ENCODE results near the gene IL4R. TPM values are rescaled to one million over a fixed set of nuclear protein-coding genes. Genes with fewer than 3 reads are reported as not detected.

The IL4R gene
- total and polyA plus RNA-seq, 2 of the 13 experiments (the other 11 are each of a cell fraction or from before 2014, with no cell fraction given): 15.9 to 49.6 TPM

DNA sequence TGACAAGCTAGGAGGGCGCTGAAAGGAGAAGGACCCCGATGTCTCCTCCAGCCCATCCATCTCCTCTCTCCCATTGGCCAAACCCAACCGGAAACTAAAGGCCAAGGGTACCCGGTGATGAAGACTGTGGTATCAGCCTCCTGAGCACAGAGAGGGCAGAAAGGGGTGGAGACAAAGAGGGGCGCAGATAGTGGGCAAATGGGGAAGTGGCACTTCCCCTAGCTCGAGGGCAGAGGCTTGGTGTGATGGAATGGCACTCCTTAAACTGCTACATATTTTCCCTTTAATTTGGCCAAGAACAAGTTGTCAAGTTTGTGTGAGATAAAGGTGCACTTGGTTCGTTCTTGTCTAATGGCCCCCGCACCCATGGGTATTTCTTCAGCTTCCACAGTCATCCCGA is 27.8 kb downstream of the IL4R start:
- CTCF ChIA-PET (ENCODE audit: low intra/inter-chr PET ratio, low total read pairs): no interaction called here

More for the DNA sequence above, 27.8 kb downstream of the IL4R start:
- Histone ChIP-seq H3K27me3 (ENCODE audit: control insufficient read depth in 1 of 2, insufficient read depth in 2 of 2, low read length in 2 of 2) (no peaks in the 10 kb centered on the region), H4K20me1 (ENCODE audit: insufficient read depth, low read length) (no peaks in the 10 kb centered on the region), H3K9ac (ENCODE audit: insufficient read depth, low read depth, low read length) (no peak overlapping the region), H3K79me2 (ENCODE audit: insufficient read depth, low read length) (no peaks in the 10 kb centered on the region), H3K4me3 (replicated peaks in 1 of 3; ENCODE audit: insufficient read depth in 1 of 3, low read depth in 2 of 3, low read length in 3 of 3) (no peak overlapping the region), H3K4me1 (ENCODE audit: insufficient read depth, low read length) (no peaks in the 10 kb centered on the region), H3K9me3 (ENCODE audit: low read length) (no peaks in the 10 kb centered on the region), H3K27ac (ENCODE audit: extremely low read length, insufficient read depth, low read length) (no peak overlapping the region), H2AFZ (ENCODE audit: low read length) (no peak overlapping the region), H3K36me3 (replicated peaks in 1 of 2; ENCODE audit: control insufficient read depth in 1 of 2, insufficient read depth in 2 of 2, low read length in 2 of 2) (peaks cover 31 to 56% of the 10 kb centered on the region in 2 experiments; a peak in 4 of 5 replicates), H3K4me2 (ENCODE audit: low read depth, low read length) (no peak overlapping the region)
- ATAC-seq (no peak), FAIRE-seq (no peak), DNase-seq (ENCODE audit: low spot score) (no peak)
- 92% methylated on average over 9 of the region's 9 CpGs for WGBS (ENCODE audit: low lambda C conversion rate)
- POLR2A ChIA-PET: no interaction called here
- intact Hi-C loops (cut with micrococcal nuclease; ENCODE audit: unreplicated experiment) (no loop called here), in situ Hi-C loops (cut with HindIII; ENCODE audit: extremely low pct_ligation_motif_present, low pct_unique_long_range_greater_than_20kb) (no loop called here)
- no TSS peak for BruUV-seq (replicated peaks)
- TF ChIP-seq NR2F1 (CRISPR knock-in tag; IDR thresholded peaks at IDR 0.05): no peak
- TF ChIP-seq ELF1 (CRISPR knock-in tag; IDR thresholded peaks at IDR 0.05): no peak
- TF ChIP-seq ADNP (CRISPR knock-in tag; IDR thresholded peaks at IDR 0.05): no peak
- TF ChIP-seq, protein P1, sequence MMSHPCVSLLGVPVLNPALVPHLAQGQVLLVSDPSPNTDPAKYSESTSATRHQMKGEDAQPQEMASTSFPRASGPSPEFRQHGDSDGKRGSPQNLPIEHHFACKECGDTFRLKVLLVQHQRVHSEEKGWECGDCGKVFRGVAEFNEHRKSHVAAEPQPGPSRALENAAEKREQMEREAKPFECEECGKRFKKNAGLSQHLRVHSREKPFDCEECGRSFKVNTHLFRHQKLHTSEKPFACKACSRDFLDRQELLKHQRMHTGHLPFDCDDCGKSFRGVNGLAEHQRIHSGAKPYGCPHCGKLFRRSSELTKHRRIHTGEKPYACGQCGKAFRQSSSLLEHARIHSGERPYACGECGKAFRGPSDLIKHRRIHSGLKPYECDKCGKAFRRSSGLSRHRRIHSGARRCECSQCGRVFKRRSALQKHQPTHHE (CRISPR knock-in tag; IDR thresholded peaks at IDR 0.05; ENCODE audit: borderline replicate concordance): no peak
- TF ChIP-seq, protein P2, sequence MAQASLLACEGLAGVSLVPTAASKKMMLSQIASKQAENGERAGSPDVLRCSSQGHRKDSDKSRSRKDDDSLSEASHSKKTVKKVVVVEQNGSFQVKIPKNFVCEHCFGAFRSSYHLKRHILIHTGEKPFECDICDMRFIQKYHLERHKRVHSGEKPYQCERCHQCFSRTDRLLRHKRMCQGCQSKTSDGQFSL (CRISPR knock-in tag; IDR thresholded peaks at IDR 0.05): no peak
- no peak for TF ChIP-seq ZNF274 (CRISPR knock-in tag; IDR thresholded peaks at IDR 0.05)
- no peak for TF ChIP-seq GTF3A (CRISPR knock-in tag; conservative IDR thresholded peaks at IDR 0.05)
- TF ChIP-seq PLRG1 (conservative IDR thresholded peaks at IDR 0.05): no peak
- TF ChIP-seq ZNF234 (CRISPR knock-in tag; conservative IDR thresholded peaks at IDR 0.05): no peak
- TF ChIP-seq, protein P3, sequence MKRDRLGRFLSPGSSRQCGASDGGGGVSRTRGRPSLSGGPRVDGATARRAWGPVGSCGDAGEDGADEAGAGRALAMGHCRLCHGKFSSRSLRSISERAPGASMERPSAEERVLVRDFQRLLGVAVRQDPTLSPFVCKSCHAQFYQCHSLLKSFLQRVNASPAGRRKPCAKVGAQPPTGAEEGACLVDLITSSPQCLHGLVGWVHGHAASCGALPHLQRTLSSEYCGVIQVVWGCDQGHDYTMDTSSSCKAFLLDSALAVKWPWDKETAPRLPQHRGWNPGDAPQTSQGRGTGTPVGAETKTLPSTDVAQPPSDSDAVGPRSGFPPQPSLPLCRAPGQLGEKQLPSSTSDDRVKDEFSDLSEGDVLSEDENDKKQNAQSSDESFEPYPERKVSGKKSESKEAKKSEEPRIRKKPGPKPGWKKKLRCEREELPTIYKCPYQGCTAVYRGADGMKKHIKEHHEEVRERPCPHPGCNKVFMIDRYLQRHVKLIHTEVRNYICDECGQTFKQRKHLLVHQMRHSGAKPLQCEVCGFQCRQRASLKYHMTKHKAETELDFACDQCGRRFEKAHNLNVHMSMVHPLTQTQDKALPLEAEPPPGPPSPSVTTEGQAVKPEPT (CRISPR knock-in tag; IDR thresholded peaks at IDR 0.05; ENCODE audit: low read depth): no peak
- TF ChIP-seq, protein P4, sequence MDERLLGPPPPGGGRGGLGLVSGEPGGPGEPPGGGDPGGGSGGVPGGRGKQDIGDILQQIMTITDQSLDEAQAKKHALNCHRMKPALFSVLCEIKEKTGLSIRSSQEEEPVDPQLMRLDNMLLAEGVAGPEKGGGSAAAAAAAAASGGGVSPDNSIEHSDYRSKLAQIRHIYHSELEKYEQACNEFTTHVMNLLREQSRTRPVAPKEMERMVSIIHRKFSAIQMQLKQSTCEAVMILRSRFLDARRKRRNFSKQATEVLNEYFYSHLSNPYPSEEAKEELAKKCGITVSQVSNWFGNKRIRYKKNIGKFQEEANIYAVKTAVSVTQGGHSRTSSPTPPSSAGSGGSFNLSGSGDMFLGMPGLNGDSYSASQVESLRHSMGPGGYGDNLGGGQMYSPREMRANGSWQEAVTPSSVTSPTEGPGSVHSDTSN (CRISPR knock-in tag; IDR thresholded peaks at IDR 0.05): no peak
- no peak for TF ChIP-seq SOX6 (IDR thresholded peaks at IDR 0.05)
- TF ChIP-seq SOX6 (CRISPR knock-in tag; IDR thresholded peaks at IDR 0.05): no peak
- TF ChIP-seq ZNF709 (CRISPR knock-in tag; IDR thresholded peaks at IDR 0.05): no peak

Data from HepG2 (cell line).